Measurements from ENCODE around the gene PSPN.

DNA sequence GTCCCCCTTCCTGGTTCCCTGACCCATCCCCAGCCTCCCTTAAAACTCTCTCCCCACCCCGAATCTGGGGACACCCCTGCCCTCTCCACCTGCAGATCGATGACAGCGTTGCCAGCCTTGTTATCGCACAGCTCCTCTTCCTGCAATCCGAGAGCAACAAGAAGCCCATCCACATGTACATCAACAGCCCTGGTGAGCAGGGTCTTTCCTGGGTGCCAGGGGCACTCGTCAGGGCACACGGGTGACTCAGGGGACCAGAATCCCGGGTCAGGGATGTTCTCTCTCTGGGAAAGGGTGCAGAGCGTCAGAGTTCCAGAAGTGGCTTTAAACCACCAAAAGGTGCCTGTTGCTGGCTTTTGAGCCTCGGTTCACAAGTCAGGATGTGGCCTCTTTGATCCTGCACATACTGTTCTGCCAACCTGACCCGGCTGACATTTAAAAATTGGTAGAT, 13.4 kb downstream of the PSPN start:
- TF ChIP-seq, protein P1, sequence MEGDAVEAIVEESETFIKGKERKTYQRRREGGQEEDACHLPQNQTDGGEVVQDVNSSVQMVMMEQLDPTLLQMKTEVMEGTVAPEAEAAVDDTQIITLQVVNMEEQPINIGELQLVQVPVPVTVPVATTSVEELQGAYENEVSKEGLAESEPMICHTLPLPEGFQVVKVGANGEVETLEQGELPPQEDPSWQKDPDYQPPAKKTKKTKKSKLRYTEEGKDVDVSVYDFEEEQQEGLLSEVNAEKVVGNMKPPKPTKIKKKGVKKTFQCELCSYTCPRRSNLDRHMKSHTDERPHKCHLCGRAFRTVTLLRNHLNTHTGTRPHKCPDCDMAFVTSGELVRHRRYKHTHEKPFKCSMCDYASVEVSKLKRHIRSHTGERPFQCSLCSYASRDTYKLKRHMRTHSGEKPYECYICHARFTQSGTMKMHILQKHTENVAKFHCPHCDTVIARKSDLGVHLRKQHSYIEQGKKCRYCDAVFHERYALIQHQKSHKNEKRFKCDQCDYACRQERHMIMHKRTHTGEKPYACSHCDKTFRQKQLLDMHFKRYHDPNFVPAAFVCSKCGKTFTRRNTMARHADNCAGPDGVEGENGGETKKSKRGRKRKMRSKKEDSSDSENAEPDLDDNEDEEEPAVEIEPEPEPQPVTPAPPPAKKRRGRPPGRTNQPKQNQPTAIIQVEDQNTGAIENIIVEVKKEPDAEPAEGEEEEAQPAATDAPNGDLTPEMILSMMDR (IDR thresholded peaks at IDR 0.05), result no peak
- TF ChIP-seq ZFX (IDR thresholded peaks at IDR 0.05; ENCODE audit: borderline replicate concordance), result no peak

All from 22Rv1 (cell line).